Midbrain (tissue), 1 donor: ENCODE data around the gene ADAM8.
"Not testable (repeated sequence)": the region's sequence is repeated elsewhere in the genome, so short reads cannot be mapped to it uniquely, and the experiment has no call there.

ENCODE experiments used
- DNase-seq: peaks from one replicate; lab custom pipeline; 2025; lab: John Stamatoyannopoulos, UW

ADAM8 gene

DNA sequence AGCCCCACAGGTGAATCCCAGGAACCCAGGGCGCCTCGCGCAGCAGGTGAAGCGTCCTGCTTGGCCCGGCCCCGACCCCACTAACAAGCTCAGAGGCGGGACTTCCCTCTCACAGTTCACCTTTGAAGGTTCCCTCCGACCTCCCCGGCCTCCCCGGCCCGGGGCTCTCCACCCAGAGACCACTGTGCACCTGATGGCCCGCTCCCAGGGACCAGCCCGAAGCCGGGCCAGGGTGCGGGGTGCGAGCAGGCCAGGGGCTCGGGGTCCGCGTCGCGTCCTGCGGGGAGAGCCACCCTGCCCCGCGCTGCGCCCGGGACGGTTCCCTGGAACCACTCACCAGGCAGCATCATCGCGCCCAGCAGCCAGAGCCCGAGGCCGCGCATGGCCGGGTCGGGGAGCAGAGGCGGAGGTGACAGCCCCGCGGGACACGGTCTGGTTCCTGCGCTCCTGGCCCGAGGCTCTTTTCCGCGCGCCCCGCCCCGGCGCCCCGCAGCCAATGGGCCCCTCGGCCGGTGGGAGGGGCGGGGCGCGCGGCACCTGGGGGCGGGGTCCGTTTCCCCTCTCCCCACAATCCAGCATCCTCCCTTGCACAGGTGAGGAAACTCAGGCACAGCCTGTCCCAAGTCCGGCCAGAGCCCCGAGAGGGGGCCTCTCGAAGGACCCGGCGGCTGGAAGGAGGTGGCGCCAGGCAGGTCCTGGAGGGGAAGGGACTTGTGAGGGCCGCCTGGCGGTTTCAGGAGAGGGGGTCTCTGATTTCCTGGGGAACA, at the start of gene ADAM8:
ADAM8 (minus strand) TSS at position 434 of the 767 bp plus-strand sequence; CDS start at position 383, 51 bp downstream.
- DNase-seq: no peak

DNA sequence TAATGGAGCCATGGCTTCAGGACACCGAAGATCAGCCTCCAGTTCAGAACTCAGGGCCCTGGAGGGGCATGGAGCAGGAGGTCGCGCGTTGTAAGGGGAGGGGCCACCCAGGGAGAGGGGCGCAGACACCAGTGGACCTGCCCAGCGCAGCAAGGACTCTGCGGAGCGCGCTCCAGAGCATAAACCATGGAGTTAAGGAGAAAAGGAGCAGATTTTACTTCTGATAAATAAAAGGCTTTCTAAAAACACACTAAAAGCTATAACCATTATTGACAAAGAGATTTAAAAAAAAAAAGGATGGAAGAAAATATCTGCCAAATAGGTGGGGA, 49.5 kb upstream of the ADAM8 start:
- no peak for DNase-seq

DNA sequence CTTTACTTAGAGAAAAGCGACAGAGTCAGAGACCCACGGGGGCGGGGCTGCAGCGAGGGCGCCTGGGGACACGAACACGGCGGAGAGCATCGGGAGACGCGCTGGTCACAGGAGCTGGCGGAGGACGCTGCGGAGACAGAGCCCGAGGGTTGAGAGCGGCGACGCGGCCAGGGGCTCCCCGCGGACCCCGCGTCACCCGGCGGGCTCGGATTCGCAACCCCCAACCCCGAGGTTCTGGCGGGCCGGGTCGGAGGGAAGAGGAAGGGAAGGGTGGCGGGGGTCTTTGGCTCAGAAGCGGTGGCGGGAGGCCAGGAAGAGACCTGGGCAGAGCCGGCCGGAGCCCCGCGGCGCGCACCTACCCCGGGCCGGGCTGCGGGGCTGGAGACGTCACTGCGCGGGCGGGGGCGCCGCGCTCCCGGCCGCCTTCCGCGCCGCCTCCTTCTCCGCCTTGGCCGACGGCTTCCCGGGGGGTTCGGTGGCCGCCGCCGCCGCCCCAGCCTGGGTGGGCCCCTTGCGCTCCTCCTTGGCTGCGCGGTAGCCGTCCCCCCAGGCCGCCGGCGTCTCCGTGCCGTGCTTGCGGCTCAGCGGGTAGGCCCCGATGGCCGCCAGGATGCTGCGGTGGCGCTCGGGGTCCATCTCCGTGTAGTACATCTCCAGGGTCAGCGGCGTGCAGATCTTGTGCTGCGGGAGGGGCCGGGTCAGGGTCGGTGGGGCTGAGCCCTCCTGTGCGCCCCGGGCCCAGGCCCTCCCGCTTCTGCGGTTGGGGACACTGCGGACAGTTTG, 49.0 kb upstream of the ADAM8 start:
- DNase-seq: no peak

DNA sequence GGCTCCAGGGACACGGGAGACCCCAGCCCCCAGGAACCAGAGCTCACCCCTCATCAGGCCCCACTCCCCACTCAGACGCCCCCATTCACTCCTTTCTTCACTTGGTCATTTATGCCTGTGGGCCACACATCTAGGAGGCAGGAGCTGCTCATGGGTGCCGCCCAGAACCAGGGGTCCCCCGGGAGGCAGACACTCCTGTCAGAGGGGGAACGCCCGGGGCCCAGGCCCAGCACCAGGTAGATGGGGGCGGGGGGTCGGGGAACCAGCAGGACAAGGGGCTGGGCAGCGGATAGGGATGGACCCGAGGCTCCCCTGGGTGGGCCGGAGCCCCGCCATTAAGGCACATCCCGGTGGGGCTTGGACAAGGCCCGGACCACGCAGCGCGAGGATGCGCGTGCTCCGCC, 48.2 kb upstream of the ADAM8 start:
- DNase-seq: no peak

DNA sequence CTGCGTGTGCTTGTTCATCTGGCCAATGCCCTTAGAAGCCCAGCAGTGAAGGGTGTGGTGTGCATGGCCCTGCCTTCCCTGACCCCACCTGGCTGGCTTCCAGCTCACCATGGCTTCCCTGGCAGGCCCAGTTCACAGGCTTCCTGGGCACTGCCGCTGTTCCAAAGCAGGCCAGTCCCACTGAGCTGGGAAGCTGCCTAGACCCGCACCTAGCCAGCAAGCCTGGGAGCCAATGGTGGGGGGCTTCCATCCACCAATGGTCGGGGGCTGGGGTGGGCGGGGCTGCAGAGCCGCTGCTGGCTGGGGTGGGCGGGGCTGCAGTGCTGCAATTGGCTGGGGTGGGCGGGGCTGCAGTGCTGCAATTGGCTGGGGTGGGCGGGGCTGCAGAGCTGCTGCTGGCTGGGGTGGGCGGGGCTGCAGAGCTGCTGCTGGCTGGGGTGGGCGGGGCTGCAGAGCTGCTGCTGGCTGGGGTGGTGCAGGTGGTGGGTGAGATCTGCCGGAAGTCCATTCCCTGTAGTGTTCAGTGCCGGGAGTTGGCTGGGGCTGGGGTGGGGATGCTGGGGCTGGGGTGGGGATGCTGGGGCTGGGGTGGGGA, 47.6 kb upstream of the ADAM8 start:
- no peak for DNase-seq

DNA sequence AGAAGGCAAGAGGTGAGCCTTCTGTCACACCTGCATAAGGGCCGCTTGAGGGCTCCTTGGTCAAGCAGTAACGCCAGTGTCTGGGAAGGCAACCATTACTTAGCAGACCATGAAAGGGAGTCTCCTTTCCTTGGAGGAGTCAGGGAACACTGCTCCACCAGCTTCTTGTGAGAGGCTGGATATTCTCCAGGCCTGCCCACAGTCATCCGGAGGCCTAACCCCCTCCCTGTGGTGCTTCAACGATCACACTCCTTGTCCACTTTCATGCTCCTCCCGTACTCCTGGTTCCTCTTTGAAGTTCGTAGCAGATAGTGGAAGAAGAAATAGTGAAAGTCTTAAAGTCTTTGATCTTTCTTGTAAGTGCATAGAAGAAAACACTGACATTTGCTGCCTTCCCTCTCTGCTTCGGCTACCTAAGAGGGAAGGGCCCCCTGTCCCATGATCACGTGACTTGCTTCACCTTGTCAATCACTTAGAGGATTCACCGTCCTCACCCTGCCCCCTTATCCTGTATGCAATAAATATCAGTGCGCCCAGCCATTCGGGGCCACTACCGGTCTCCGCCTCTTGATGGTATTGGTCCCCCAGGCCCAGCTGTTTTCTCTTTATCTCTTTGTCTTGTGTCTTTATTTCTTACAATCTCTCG, 45.5 kb upstream of the ADAM8 start:
- not testable (repeated sequence) for DNase-seq

DNA sequence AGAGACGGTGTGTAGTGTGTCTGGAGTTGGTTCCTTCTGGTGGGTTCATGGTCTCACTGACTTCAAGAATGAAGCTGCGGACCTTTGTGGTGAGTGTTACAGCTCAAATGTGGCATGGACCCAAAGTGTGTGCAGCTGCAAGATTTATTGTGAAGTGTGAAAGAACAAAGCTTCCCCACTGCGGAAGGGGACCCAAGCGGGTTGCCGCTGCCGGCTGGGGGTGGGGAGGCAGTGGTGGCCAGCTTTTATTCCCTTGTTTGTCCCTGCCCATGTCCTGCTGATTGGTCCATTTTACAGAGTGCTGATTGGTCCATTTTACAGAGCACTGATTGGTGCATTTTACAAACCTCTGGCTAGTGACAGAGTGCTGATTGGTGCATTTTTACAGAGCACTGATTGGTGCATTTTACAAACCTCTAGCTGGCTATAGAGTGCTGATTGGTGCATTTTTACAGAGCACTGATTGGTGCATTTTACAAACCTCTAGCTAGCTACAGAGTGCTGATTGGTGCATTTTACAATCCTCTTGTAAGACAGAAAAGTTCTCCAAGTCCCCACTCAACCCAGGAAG, 44.3 kb upstream of the ADAM8 start:
- DNase-seq: not testable (repeated sequence)

DNA sequence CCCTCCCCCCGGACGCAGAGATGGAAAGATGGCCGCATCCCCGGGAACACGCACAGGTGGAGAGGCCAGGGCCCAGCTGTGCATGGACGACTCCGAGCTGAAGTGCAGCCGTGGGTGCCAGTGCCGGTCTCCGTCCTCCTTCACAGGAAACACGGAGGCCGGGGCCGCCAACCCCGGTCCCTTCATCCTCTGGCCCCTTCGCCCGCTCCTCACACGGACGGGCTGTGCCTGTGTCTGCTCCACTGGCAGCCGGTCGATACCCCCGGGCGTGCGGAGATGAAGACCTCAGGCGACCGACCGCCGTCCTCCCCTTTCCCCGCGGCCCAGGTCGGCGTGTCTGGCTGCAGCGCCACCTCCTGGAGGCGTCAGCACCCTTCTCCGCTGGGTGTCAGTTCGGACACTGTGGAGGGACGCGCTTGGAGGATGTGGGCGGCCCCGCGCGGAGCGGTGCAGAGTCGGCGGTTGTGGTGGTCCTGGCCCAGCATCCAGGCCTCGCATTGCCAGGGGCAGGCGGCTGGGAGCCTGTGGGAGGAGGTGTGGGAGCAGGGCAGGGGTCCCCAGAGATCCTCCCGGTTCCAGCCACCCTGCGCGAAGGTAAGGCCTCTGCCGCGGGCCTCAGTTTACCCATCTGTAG, 41.9 kb upstream of the ADAM8 start:
- peak; percentile 36 for DNase-seq

DNA sequence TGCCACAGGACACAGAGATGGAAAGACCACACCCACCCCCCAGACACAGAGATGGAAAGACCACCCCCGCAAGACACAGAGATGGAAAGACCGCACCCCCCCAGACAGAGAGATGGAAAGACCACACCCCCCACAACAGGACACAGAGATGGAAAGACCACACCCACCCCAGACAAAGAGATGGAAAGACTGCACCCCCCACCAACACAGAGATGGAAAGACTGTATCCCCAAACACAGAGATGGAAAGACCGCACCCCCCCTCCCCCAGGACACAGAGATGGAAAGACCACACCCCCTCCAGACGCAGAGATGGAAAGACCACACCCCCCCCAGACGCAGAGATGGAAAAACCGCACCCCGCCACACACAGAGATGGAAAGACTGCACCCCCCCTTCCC, 40.1 kb upstream of the ADAM8 start:
- DNase-seq: no peak

DNA sequence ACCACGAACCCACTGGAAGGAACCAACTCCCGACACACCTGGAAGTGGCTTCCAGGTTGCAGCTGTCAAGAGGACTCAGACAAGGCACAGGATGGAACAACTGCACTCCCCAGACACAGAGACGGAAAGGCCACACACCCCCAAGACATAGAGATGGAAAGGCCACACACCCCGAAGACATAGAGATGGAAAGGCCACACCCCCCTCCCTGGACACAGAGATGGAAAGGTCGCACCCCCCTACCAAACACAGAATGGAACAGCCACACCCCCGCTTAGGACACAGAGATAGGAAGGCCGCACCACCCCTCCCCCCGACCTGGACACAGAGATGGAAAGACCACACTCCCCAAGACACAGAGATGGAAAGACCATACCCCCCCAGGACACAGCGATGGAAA, 39.6 kb upstream of the ADAM8 start:
- DNase-seq: no peak

DNA sequence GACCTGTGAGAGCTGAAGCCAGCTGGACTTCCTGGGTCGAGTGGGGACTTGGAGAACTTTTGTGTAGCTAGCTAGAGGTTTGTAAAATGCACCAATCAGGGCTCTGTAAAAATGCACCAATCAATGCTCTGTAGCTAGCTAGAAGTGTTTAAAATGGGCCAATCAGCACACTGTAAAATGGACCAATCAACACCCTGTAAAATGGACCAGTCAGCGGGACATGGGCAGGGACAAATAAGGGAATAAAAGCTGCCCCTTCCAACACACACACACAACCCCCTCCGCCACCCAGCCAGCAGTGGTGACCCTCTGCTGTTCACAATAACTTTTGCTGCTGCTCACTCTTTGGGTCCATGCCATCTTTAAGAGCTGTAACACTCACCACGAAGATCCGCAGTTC, 39.2 kb upstream of the ADAM8 start:
- DNase-seq: no peak

DNA sequence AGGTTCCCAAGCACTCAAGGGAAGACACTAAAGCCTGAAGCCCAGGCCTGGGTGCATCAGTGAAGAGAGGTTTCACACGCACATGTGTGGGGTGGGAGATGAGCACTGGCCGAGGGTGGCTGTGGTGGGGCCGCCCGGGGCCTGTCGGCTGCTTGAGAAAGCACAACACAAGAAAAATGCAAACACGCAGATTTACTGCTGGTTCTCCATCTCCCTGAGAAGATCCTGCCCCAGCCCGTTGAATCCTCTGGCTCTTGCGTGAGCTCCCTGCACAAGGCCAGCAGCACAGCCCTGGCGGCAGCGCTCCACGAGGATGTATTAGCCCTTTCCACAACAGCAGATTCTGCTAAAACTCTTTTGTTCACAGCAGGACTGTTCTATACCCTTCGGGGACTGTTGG, 38.2 kb upstream of the ADAM8 start:
- no peak for DNase-seq

DNA sequence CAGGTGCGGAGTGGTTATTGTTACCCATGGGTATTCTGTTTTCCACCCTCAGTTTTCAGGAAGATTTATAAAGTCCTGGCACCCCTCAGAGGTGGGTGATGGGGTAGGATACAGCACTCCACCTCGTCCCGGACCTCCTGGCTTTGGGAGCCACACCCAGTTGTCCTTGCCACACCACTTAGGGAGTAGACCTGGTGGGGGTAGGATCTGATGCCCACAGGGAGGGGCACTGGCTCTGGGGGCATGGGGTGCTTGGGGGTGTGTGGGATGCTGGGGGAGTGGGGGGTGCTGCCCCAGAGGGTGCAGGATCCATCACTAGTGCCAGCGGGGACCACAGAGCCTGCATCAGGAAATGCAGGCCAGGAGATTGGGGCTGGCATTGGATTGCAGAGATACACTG, 36.5 kb upstream of the ADAM8 start:
- DNase-seq: no peak

DNA sequence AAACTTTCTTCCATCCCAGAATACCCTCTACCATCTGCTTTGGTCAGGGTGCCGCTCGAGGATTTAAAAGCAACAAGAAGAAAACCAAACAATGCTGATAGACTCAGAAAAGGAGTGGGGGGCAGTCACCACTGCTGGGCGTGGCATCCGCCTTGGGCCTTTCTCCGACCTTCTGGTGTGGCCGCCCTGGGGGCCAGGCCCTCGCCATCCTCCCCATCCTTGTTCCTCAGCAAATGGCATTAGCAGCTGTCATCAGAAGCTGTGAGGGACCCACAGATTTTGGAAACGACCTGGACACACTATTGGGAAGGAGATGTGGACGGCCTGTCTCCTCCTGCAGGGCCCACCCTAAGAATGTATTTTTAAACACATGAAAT, 36.1 kb upstream of the ADAM8 start:
- DNase-seq: no peak

DNA sequence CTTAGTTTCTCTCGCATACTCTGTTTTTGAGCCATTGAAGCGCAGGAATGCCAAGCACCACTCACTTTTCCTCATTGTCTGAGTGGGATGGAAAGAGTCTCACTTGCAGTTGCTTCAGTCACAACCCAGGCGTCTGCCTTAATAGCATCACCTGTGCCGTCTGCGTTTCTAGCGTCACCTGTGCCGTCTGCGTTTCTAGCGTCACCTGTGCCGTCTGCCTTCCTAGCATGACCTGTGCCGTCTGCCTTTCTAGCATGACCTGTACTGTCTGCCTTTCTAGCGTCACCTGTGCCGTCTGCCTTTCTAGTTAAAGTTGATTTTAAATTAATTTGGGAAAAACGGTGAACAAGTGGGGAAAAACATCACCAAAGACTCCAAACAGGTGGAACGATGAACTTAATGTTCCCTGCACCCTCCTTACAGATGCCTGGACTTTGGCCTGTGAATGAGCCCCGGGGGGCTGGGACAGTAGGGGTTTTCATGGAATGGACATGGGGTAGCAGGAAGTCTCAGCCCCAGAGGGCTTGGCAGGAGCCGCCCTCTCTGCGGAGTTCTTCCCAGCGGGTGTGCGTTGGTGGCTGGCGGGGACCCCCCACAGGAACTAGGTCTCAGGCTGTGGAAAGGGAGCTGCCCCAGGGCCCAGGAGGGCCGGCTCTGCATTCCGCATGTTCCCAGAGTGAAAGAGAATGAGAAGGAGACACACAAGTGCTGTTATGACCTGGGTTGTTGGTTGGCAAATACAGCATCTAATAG, 35.5 kb upstream of the ADAM8 start:
- DNase-seq: no peak

DNA sequence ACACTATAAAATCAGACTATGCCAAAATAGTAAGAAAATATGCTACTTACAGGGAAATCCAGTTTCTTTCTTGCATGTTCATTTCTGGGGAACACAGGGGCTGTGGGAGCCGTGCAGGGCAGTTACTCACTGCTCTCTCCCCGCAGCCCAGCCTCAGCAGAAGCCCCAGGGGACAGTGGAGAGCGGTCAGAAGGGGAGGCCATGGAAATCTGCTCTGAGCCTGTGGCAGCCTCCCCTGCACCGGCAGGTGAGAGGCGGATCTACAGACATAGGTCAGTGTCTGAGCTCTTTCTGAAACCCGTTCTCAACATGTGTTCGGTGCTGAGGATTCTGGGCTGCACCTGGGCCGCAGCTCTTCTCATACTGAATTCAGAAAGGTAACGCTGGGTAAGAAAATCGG, 34.9 kb upstream of the ADAM8 start:
- DNase-seq: no peak

DNA sequence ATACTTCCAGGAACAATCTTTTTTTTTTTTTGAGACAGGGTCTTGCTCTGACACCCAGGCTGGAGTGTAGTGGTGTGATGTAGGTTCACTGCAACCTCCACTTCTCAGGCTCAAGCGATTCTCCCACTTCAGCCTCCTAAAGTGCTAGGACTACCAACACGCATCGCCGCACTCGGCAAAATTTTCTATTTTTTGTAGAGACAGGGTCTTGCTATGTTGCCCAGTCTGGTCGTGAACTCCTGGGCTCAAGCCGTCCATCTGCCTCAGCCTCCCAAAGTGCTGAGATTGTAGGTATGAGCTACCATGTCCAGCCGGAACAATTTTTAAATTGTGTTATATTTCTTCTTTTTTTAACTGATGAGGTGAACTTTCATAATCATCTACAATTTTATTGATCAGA, 34.1 kb upstream of the ADAM8 start:
- no peak for DNase-seq

DNA sequence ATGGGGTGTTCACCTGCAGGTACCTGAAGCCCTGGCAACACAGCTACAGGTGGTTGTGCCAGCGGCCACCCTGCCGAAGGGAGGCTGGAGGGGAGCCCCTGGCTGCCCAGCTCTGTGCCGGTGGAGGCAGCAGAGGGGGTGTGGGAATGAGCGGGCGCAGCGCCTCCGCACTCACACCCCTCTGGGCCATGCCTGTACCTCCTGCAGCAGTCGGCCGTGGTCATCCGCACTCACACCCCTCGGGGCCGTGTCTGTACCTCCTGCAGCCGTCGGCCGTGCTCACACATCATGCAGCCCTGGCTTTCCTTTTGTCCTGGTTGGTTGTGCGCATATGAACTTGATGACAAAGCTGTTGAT, 33.7 kb upstream of the ADAM8 start:
- DNase-seq: no peak

DNA sequence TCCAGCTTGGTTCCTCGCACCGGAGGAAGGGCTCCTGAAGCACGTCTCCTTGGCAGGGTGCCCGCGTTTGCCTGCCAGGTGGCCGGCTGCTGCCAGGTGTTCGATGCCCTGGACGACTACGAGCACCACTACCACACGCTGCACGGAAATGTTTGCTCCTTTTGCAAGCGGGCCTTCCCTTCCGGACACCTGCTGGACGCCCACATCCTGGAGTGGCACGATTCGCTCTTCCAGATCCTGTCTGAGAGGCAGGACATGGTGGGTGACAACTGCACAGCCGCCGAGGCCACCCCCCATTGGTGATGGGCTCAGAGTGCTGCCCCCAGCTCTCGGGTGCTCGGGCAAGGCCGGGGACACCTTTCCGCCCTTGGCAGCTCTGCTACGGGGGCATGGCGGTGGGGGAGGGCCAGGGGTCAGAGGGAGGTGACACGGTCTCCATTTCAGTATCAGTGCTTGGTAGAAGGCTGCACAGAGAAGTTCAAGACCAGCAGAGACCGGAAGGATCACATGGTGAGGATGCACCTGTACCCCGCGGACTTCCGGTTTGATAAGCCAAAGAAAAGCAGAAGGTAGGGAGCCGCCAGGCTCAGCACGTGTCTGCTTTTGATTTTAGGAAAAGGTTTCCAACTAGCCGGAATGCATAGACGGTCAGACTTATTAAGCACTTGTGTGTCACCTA, 33.2 kb upstream of the ADAM8 start:
- no peak for DNase-seq

DNA sequence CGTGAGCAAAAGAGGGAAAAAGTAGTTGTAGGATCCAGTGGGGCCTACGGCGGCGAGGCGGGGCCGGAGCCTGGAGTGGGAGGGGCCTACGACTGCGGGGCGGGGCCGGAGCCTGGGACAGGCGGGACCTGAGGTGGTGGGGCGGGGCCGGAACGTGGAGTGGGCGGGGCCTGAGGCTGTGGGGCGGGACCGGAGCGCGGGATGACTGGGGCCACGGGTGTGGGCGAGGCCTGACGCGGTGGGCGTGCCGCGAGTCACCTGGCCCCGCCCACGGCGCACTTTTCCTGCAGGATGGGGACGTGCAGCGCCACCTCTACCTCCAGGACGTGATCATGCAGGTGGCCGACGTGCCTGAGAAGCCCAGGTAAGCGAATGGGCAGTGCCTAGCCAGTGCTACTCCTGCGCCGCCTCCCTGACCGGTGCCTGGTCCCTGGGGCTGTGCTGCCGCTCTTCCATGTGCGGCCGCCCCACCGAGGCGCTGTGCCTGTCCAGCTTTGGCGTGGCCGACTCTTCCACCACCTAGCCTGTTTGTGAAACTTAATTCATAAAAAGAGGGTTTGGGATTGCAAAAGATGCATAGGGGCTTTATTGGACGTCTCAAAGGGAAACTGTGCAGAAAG, 32.5 kb upstream of the ADAM8 start:
- peak; percentile 88 for DNase-seq
